HG03432 (cell line): Measurements from ENCODE around the gene XBP1.
"Not testable (repeated sequence)": the region's sequence is repeated elsewhere in the genome, so short reads cannot be mapped to it uniquely, and the experiment has no call there.

ENCODE experiments used
- ATAC-seq: cut with Tn5 transposase; IDR thresholded peaks from one replicate; pipeline ENCODE4 v1.9.1; 2021; ENCODE audit warnings: mild to moderate bottlenecking, moderate library complexity; ENCODE audit not compliant: unreplicated experiment

XBP1 gene

DNA sequence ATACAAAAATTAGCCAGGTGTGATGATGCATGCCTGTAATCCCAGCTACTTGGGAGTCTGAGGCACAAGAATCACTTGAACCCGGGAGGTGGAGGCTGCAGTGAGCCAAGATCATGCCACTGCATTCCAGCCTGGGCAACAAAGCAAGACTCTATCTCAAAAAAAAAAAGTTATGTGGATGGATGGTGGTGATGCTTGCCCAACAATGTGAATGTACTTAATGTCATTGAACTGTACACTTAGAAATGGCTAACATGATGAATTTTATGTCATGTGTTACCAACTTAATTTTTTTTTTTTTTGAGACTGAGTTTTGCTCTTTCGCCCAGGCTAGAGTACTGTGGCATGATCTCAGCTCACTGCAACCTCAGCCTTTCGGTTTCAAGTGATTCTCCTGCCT is 45.9 kb downstream of the XBP1 start:
- ATAC-seq: not testable (repeated sequence)

DNA sequence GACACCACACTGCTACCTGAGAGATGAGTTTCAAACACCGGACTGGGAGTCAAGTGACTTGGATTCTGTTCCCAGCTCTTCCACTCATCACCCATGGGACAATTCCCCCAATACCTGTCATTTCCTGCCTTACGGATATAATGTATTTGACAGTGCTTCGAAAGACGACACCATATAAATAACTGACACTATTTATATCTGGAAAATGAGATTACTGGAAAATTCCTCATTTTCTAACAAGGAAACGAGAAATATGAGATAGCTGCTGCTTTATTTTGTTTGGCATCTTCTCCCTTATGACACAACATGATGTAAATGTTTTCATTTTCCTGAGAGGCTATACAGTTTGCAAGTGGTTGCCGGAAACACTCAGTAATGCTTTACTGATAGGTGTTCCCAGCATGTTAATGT is 49.9 kb downstream of the XBP1 start:
- no peak for ATAC-seq
